Activated T-cell treated with anti-CD3 and anti-CD28 coated beads for 4 hours (primary cell): Measurements from ENCODE around the gene GPR45.
"Not testable (repeated sequence)": the region's sequence is repeated elsewhere in the genome, so short reads cannot be mapped to it uniquely, and the experiment has no call there.

Experiments used
- DNase-seq: peaks from one replicate; pipeline ENCODE4 v3.0.0-alpha.2; 2020

GPR45 gene, protein sequence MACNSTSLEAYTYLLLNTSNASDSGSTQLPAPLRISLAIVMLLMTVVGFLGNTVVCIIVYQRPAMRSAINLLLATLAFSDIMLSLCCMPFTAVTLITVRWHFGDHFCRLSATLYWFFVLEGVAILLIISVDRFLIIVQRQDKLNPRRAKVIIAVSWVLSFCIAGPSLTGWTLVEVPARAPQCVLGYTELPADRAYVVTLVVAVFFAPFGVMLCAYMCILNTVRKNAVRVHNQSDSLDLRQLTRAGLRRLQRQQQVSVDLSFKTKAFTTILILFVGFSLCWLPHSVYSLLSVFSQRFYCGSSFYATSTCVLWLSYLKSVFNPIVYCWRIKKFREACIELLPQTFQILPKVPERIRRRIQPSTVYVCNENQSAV

DNA sequence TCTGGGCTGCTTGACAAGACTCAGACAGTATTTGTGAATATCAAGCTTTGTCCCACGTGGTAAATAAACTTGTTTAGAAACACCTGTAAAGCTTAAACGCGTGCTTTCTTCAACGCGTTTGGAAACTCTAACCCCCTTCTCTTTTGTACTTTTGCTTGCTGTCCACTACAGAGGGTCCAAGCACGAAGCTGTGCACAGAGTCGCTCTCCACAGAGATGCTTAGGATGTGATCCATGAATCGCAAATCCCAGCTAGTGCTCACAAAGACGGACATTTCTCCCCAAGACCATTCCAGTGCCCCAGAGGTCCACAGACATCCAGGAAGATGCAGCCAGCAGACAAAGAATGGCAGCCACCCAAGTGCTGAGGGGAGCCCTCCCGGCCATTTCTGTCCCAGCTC lies at the start of gene GPR45:
Gene GPR45 (plus strand): TSS at position 301 of the 400 bp plus-strand sequence. CDS start 116 bp downstream, outside the sequence.
- no peak for DNase-seq

DNA sequence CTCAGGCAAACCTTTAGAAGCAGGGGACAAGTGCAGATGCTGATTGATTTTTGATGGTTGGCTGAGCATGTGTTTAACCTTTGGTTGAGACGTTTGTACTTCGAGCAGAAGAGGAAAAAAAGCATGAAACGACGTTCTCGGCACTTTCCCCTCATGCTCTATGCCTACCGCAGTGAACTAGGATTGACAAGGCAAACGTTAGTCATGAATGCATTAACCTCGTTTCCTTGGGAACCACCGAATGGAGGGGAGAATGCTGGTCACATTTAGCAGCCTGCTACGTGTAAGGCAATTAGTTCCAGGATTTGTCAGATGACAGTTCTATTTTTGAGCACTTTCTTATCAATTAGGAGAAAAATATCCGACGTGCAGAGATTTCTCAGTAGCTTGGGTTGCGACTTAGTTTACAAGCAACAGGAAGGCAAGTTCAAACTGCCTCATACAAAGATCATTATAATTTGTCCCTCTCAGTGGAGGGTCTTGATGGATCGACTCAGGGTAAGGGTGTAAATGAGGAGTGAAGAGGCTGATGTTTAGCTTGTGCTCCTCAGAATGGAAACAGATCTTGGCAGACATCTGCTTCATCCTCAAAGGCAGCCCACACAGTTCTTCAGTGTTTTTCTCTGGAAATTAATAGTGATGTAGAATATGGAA lies 47.4 kb upstream of the GPR45 start:
- DNase-seq: no peak

DNA sequence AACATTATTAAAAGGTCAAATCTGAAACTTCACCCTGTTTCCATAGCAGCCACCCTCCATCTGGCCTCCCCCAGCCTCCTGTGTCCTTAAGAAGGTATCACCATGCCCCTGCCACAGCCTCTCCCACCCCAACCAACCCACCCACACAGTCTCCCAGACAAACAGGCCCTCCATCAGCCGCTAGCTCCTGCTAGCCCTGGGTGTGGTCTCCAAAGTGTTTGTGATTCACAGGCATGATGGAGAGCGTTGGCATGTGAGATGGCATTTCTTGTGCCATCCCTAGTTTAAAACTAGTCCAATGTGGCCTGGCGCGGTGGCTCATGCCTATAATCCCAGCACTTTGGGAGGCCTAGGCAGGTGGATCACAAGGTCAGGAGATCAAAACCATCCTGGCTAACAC lies 44.9 kb upstream of the GPR45 start:
- DNase-seq: no peak

DNA sequence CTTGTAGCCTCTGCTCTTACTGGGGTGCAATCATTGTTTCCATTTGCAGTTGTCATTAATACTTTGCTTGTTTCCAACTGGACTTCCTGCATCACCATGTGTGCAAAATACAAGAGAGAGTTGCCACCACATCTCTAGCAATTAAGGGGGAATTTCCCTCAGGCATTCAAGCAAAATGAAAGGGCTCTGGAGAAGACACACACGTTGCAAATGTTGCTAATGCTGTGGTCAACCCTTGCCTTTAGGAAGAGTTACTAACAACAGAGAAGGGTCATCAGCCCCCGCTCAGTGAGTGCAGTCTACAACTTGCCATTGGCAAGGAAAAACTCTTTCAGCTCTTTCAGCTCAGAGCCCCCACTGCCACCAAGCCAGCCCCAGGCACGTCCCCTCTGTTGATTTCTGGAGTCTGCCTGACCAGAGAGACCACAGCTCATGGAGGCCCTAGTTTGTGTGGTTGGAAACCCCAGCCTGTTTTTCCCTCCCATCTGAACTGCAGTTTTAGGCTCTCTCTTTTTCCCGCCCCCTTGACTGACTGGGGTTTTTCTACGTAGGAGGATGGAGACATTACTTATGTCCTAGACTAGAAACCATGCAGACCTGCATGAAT lies 25.9 kb upstream of the GPR45 start:
- no peak for DNase-seq

DNA sequence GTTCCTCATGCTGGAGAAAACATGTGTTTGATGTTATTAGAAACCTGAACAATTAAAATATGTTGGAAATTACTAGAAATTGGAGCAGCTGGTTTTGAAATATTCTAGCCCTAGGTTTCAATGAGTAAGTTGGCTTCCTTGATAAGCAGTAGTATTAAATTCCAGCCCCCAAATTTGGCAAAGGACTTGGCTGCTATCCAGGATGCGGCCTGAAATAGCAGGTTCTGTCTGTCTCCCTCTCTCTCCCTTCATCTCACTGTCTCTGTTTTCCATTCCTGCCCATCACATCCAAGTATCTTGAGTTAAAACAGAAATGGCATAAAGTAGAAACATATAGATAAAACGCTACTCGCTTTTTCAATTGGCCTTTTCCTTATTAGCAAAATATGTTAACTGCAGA lies 20.9 kb upstream of the GPR45 start:
- no peak for DNase-seq

DNA sequence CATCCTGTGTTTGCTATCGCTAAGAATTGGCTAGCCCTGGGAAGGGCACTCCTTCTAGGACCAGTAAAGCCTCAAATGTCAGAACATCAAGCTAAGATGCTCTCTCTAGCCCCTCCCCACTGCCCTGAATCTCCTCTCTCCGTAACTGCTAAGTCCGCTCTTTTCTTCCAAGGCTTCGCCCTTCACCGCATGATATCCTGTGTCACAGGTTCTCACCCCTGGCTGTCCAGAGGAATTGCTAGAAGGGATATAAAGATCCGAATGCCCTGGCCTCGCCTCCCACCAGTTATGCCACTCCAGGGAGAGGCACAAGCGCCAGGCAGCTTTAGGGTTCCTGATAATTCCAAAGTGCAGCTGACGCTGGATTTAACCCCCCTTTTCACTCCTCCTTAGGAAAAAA lies 17.1 kb upstream of the GPR45 start:
- no peak for DNase-seq

DNA sequence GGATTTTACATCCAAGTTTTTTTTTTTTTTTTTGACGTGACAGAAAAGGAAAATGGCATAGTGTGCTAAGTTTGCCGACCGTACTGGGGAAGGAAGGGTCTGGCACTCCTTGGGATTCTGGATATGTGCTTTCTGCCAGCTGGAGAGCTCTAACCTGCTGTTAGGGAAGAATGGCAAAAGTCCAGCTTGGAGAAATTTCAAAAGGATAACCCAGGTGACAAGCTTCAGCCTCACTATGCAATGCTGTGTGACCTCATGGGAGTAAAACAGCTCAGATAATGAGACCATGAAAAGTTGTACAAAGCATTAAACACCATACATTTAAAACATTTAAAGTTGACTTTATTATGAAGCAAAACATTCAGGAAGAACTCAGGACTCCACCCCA lies 10.3 kb upstream of the GPR45 start:
- DNase-seq: no peak

DNA sequence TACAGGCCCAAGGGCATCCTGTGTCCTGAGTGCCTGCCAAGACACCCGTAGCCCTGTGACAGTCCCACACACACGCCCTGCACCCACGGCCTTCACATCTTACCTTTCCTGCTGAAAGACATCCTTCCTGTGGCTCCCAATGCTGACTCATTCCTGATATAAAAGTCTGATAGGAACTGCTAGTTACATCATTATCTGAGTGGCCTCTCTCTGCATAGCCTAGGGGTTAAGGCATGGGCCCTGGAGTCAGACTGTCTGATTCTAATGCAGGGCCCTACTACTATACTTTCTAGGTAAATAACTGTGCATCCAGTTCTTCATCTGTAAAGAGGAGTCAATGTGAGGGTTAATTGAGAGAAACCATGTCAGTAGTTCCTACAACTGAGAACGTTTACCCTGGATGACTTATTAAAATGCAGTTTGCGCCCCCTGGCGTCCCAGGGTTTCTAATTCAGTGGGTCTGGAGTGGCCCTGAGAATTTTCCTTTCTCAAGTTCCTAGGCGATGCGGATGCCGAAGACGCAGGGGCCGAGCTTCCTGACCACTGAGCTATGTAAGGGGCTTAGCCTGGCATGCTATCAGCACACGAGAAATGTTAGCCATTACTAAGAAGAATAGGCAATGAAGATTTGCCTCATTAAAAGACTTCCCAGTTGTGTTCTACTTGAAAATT lies 6.0 kb upstream of the GPR45 start:
- peak; percentile 50 for DNase-seq

DNA sequence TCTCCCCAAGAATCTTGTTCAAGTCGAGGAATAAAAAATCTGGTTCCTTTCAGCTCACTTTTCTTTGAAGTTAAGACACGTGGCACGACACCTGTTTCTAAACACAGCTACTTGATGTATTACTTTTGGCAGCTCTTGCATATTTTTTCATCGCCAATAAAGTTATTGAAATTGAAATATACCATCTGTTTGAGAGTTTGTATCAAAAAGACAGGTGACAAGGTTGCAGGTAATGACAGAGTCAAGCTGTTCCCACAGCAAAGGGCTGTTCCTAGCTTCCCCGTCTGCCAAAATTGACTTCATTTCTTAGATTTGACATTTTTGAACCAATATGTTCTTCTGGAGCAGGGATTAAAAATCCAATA lies 5.5 kb upstream of the GPR45 start:
- no peak for DNase-seq

DNA sequence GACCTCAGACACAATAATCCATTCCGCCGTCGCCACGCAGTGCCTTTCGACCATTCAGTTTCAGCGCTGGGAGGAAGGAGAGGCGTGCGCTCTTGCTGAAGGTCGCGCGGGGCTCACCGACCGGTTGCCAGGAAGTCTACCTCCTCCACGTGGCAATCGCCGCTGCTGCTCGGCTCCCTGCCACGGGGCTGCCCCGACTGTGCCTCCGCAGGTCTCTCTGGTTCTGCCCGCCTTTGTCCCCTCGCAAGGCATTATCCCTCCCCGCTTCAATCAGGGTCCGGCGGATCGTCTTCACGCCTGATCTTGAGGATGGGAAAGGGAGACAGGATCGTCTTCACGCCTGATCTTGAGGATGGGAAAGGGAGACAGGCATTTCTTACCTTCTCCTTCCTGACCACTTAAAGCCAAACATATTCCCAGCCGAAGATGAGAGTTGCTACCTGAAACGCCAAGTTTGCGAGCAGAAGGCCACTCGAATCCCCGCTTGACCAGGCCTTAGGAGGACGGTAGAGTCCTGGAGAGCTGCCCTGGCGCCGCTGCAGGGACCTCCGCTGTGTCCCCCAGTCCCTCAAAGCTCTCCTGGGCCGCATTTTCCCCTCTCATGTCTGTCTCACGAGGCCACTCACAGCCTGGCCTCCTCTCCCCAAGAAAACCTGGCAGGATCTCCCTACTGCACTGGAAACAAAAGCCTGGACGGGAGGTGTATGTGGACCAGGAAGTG lies 4.3 kb upstream of the GPR45 start:
- DNase-seq: no peak

DNA sequence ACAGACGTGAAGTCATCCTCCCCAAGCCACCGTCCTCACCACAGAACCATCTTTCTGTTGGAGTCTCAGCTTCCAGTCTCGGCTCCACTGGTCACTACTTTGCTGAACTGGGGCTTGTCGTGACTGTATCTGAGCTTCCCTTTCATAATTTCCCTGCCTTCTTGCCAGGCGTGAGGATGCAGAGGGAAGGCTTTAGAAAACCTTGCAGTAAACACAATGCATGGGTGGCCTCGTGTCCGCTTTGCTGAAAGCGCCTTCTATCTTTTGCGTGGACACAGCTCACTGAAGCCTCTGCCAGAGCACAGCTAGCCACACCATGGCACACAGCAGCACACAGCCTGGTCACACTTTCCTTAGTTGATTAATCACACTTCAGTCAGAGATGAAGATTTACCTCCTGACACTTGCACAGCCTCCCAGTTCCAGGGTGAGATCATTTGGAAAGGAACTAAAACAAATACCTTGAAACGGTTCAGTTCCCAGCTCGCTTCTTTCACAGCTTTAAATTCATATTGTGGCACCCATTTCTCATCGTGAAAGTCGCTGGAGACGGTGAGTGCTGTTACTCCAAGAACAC lies 2.8 kb upstream of the GPR45 start:
- no peak for DNase-seq

DNA sequence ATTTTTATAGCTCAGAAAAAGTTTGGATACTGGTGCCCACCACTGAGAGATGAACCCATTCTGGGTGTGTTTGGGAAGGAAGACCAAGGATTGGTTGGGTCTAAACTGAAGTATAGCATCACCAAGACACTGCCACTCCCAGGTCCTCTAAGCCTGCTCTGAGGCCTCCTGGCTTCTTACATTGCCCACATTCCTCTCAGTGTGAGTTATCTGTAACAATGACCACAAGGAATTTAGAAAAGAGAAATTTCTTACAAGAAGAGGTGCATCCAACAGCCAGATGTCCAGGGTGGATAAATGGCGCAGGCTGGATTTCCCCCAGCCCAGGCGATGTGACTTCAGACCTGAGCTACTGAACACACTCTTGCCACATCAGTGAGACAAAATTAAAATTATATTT lies 1.6 kb upstream of the GPR45 start:
- DNase-seq: no peak

DNA sequence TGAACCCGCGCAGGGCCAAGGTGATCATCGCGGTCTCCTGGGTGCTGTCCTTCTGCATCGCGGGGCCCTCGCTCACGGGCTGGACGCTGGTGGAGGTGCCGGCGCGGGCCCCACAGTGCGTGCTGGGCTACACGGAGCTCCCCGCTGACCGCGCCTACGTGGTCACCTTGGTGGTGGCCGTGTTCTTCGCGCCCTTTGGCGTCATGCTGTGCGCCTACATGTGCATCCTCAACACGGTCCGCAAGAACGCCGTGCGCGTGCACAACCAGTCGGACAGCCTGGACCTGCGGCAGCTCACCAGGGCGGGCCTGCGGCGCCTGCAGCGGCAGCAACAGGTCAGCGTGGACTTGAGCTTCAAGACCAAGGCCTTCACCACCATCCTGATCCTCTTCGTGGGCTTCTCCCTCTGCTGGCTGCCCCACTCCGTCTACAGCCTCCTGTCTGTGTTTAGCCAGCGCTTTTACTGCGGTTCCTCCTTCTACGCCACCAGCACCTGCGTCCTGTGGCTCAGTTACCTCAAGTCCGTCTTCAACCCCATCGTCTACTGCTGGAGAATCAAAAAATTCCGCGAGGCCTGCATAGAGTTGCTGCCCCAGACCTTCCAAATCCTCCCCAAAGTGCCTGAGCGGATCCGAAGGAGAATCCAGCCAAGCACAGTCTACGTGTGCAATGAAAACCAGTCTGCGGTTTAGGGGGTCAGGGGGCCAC lies 897 bp downstream of the GPR45 start:
- no peak for DNase-seq

DNA sequence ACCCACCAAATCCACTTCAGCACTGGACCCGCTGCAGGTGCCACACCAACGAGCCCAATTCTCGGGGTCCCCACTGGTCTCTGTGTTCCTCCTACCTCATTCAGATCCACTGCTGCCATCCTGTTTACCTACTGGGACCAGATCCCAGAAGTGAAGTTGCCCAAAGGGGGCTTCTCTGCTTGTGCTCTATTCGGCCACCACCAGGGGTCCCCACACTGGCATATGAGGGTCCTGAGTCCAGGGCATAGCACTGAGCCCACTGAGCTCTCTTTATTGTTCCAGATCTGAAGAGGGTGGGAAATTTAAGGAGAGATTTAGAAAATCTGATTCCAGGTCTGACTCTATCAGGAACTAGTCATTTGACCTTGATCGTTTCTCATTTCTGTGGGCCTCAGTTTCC lies 2.4 kb downstream of the GPR45 start:
- no peak for DNase-seq

DNA sequence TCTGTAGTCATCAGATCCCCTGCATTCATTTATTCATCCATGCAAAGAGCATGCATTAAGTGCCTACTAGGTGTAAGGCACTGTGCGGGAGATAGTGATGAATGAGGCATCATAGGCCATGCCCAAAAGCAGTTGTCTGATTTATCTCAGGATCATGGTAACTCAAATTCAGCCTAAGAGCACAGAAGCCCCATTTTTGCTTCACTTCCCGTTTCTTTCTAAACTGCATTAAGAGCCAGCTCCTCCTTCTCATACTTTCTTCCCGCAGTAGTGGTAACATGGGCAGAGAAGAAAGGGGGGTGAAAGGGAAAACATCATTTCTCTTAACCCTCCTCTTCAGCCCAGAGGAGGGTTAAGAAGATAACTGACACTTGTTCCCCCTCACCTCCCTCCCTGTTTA lies 2.9 kb downstream of the GPR45 start:
- DNase-seq: no peak

DNA sequence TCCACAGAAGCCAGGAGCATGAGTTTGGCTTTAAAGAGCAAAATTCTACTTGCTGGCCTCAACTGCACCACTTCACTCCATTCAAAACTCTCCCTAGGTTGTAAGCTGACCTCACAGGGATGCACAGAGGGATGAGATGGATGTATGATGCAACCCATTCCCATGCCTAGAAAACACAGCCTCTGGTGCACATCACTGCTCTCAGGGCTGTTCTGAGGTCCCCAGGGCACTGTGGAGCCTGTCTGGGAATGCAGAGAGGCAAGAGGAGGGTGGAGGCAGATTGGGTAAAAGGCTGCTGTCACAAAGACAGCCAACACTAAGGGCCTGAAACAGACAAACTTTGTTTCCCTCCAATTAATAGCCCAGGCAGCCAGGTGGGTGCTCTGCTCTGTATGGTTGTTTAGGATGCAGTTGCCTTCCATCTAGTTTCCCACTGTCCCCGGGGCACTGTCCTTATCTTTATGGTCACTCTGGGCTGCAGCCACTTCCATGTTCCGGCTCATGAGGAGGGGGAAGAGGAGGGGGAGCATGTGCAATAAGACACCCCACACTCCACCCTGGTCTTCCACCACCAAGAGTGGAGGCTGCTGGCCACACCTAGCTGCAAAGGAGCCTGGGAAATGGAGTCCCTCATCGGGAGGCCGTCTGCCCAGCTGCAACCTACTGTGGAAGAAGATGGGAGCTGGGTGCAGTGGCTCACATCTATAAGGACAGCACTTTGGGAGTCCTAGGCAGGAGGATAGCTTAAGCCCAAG lies 7.0 kb downstream of the GPR45 start:
- DNase-seq: no peak

DNA sequence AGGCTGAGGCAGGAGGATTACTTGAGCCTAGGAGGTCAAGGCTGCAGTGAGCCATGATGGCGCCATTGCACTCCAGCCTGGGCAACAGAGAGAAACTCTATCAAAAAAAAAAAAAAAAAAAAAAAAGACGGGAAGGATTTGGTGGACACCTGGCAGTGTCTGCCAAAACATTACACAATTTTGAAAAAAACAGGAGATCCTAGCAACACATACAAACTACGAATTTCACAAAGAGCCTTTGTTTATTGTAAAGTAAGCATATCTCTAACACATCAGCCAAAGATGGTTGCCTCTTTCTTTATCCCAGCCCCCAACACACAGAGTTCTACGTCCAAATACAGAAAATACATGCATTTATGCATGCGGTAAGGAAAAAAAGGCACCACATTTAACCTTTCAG lies 7.6 kb downstream of the GPR45 start:
- no peak for DNase-seq

DNA sequence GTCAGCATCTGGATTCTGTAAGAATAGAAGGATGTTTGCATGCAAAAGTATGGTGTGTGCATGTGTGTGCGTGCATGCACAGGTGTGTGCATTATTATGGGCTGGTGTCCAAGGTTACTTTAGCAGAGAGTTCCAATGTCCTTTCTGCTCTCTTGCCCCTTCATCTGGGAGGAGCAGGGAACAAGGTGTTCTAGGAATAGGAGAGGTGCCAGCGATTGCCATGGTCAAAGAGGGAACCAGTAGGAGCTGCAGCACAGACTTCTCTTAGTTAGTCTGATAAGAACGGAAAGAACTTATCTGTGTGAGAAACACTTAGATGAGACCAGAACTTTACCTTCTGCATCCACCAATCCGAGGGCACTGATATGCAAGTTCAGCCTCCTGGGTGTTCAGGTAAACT lies 8.3 kb downstream of the GPR45 start:
- no peak for DNase-seq

DNA sequence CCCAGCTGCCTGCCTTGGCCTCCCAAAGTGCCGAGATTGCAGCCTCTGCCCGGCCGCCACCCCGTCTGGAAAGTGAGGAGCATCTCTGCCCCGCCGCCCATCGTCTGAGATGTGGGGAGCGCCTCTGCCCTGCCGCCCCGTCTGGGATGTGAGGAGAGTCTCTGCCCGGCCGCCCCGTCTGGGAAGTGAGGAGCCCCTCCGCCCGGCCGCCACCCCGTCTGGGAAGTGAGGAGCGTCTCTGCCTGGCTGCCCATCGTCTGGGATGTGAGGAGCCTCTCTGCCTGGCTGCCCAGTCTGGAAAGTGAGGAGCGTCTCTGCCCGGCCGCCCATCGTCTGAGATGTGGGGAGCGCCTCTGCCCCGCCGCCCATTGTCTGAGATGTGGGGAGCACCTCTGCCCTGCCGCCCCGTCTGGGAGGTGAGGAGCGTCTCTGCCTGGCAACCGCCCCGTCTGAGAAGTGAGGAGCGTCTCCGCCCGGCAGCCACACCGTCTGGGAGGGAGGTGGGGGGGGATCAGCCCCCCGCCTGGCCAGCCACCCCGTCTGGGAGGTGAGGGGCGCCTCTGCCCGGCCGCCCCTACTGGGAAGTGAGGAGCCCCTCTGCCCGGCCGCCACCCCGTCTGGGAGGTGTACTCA lies 9.6 kb downstream of the GPR45 start:
- not testable (repeated sequence) for DNase-seq

DNA sequence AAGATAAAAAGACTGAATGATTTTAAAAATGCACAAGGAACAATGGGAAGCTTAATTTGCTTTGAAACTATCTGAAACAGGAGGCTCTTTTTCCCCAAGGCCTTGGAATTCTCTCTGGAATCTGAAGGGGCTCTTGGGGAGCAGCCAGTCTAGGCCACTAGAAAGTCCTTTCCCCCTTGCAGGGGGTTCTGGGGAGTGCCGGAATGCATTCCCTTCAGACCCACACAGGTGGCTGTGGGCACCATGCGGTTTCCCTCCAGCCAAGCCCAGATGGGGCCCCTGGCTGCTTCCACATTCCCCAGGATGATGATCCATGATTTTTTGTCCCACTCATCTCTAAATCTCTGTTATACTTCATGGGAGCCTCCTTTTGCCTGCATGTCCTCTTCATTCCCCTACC lies 10.7 kb downstream of the GPR45 start:
- DNase-seq: no peak
